ENCODE results near the gene CFAP119. TPM values are rescaled to one million over a fixed set of nuclear protein-coding genes. Genes with fewer than 3 reads are reported as not detected.

CFAP119 gene
- total RNA-seq, 1 donor: 2.9 TPM

- no peak overlapping the region for H3K4me2 ChIP-seq (ENCODE audit: insufficient read depth, low read length)
- H2AFZ ChIP-seq (ENCODE audit: low read length): no peak overlapping the region
- H3K4me1 ChIP-seq (ENCODE audit: insufficient read depth, low read length): peaks cover 13% of the 10 kb centered on the region
- TF ChIP-seq CTCF (IDR thresholded peaks at IDR 0.05; ENCODE audit: extremely low read depth, low read depth, low read length): no peak
- H3K27me3 ChIP-seq (ENCODE audit: insufficient read depth, low read length): no peaks in the 10 kb centered on the region
- H3K27ac ChIP-seq (ENCODE audit: low read depth, low read length): no peak overlapping the region
- peaks cover 33% of the 10 kb centered on the region for H3K36me3 ChIP-seq (ENCODE audit: insufficient read depth, low read length)
- H3K4me3 ChIP-seq (ENCODE audit: insufficient read depth, low read length): no peak overlapping the region
- peak; percentile 22 for DNase-seq (ENCODE audit: insufficient read length, low spot score, missing footprints)
- H4K20me1 ChIP-seq (ENCODE audit: insufficient read depth, low read length): no peaks in the 10 kb centered on the region
- H3K79me2 ChIP-seq (ENCODE audit: insufficient read depth, low read length): peaks cover 8% of the 10 kb centered on the region
- H3K9me3 ChIP-seq (ENCODE audit: low read depth, low read length): no peaks in the 10 kb centered on the region
Measured at GRCh38 chr16:30779596-30779995, 17.7 kb upstream of the CFAP119 start.

- H3K27me3 ChIP-seq (ENCODE audit: insufficient read depth, low read length): no peaks in the 10 kb centered on the region
- H3K4me1 ChIP-seq (ENCODE audit: insufficient read depth, low read length): peaks cover 14% of the 10 kb centered on the region
- peaks cover 4% of the 10 kb centered on the region for H3K79me2 ChIP-seq (ENCODE audit: insufficient read depth, low read length)
- H2AFZ ChIP-seq (ENCODE audit: low read length): no peak overlapping the region
- H3K27ac ChIP-seq (ENCODE audit: low read depth, low read length): peak overlapping the region; percentile 28
- peak; percentile 89 for DNase-seq (ENCODE audit: insufficient read length, low spot score, missing footprints)
- no peak overlapping the region for H3K4me3 ChIP-seq (ENCODE audit: insufficient read depth, low read length)
- no peak for TF ChIP-seq CTCF (IDR thresholded peaks at IDR 0.05; ENCODE audit: extremely low read depth, low read depth, low read length)
- no peak overlapping the region for H3K4me2 ChIP-seq (ENCODE audit: insufficient read depth, low read length)
- no peaks in the 10 kb centered on the region for H4K20me1 ChIP-seq (ENCODE audit: insufficient read depth, low read length)
- peaks cover 41% of the 10 kb centered on the region for H3K36me3 ChIP-seq (ENCODE audit: insufficient read depth, low read length)
- H3K9me3 ChIP-seq (ENCODE audit: low read depth, low read length): no peaks in the 10 kb centered on the region
Measured at GRCh38 chr16:30778549-30779244, 16.8 kb upstream of the CFAP119 start.

GRCh38 chr16:30777591-30778297 is 15.9 kb upstream of the CFAP119 start:
- H2AFZ ChIP-seq (ENCODE audit: low read length): no peak overlapping the region
- peak; percentile 91 for DNase-seq (ENCODE audit: insufficient read length, low spot score, missing footprints)
- H3K4me1 ChIP-seq (ENCODE audit: insufficient read depth, low read length): peaks cover 14% of the 10 kb centered on the region
- H3K4me3 ChIP-seq (ENCODE audit: insufficient read depth, low read length): no peak overlapping the region
- H3K36me3 ChIP-seq (ENCODE audit: insufficient read depth, low read length): peaks cover 41% of the 10 kb centered on the region
- H3K27ac ChIP-seq (ENCODE audit: low read depth, low read length): no peak overlapping the region
- H3K79me2 ChIP-seq (ENCODE audit: insufficient read depth, low read length): peaks cover 2% of the 10 kb centered on the region
- H3K27me3 ChIP-seq (ENCODE audit: insufficient read depth, low read length): no peaks in the 10 kb centered on the region
- no peaks in the 10 kb centered on the region for H3K9me3 ChIP-seq (ENCODE audit: low read depth, low read length)
- peaks cover 1% of the 10 kb centered on the region for H4K20me1 ChIP-seq (ENCODE audit: insufficient read depth, low read length)
- H3K4me2 ChIP-seq (ENCODE audit: insufficient read depth, low read length): no peak overlapping the region
- TF ChIP-seq CTCF (IDR thresholded peaks at IDR 0.05; ENCODE audit: extremely low read depth, low read depth, low read length): no peak
